GM21529 (cell line): ENCODE data around the gene CALML6.

Experiments
- ATAC-seq: cut with Tn5 transposase; IDR thresholded peaks from one replicate; pipeline ENCODE4 v1.9.1; 2021; ENCODE audit not compliant: unreplicated experiment

CALML6 gene

GRCh38 chr1:1892079-1892762, 22.8 kb upstream of the CALML6 start:
- no peak for ATAC-seq

- ATAC-seq: no peak
These were observed 22.3 kb upstream of the CALML6 start for GRCh38 chr1:1892763-1893120.

- ATAC-seq: no peak
These were observed 21.6 kb upstream of the CALML6 start for GRCh38 chr1:1893291-1893985.

GRCh38 chr1:1893997-1894353, 21.1 kb upstream of the CALML6 start:
- no peak for ATAC-seq

- no peak for ATAC-seq
These were observed 20.6 kb upstream of the CALML6 start for GRCh38 chr1:1894354-1895059.

GRCh38 chr1:1895060-1895418, 20.0 kb upstream of the CALML6 start:
- no peak for ATAC-seq

GRCh38 chr1:1895456-1896336, 19.4 kb upstream of the CALML6 start:
- no peak for ATAC-seq

- ATAC-seq: no peak
These were observed 16.7 kb upstream of the CALML6 start for GRCh38 chr1:1898246-1898933.

GRCh38 chr1:1899266-1899966, 15.6 kb upstream of the CALML6 start:
- no peak for ATAC-seq

- ATAC-seq: no peak
These were observed 15.1 kb upstream of the CALML6 start for GRCh38 chr1:1899967-1900327.

- ATAC-seq: no peak
These were observed 14.0 kb upstream of the CALML6 start for GRCh38 chr1:1900883-1901640.

- no peak for ATAC-seq
These were observed 13.3 kb upstream of the CALML6 start for GRCh38 chr1:1901641-1902294.

GRCh38 chr1:1903224-1903623, 11.8 kb upstream of the CALML6 start:
- no peak for ATAC-seq

- ATAC-seq: no peak
These were observed 8.6 kb upstream of the CALML6 start for GRCh38 chr1:1906185-1907097.

GRCh38 chr1:1907098-1907736, 7.8 kb upstream of the CALML6 start:
- ATAC-seq: no peak

GRCh38 chr1:1908506-1908791, 6.6 kb upstream of the CALML6 start:
- peak; percentile 13 for ATAC-seq

GRCh38 chr1:1910033-1910465, 5.0 kb upstream of the CALML6 start:
- ATAC-seq: no peak
